A549 (cell line): ENCODE measurements around the gene BMP5. TPM values are rescaled to one million over a fixed set of nuclear protein-coding genes. Genes with fewer than 3 reads are reported as not detected.

Experiments
- ATAC-seq, 2 experiments: fragments of 200-7000 bp in 1 of 2; fragments of >200 bp in 1 of 2; cut with Nextera tagmentation in 1 of 2; cut with Tn5 transposase in 1 of 2; 3 replicates each; pipeline versions ENCODE4 v1.8.0 to v1.9.1; 2018 to 2020; ENCODE audit warnings: mild to moderate bottlenecking in 1 of 2, moderate library complexity in 1 of 2
- CTCF ChIA-PET: fragments of 300-600 bp; sonication (Branson Sonifier 250); formaldehyde crosslinking; extraction: SDS; loops from one replicate; lab custom pipeline; 2021; ENCODE audit warnings: antibody characterized with exemption, inconsistent platforms; lab: Yijun Ruan, JAX
- POLR2A ChIA-PET: fragments of 350-600 bp; formaldehyde crosslinking; extraction: SDS; loops from one replicate; lab custom pipeline; 2021; ENCODE audit warnings: antibody characterized with exemption, inconsistent platforms; lab: Yijun Ruan, JAX
- DNase-seq, 2 experiments: peaks; one replicate each; pipeline versions ENCODE4 v3.0.0 to v3.0.0-alpha.2; 2011 to 2016; ENCODE audit warnings: low read depth in 1 of 2, low spot score in 1 of 2
- FAIRE-seq: peaks from 2 replicates; lab custom pipeline; 2011; peaks lifted over from hg19 to GRCh38; lab: Jason Lieb, UNC
- H3K27ac ChIP-seq, 2 experiments: fragments of >200 bp; sonication (Bioruptor Twin); formaldehyde crosslinking; 3 replicates each; pipeline ENCODE4 v1.5.1; 2016 to 2017
- H3K4me1 ChIP-seq: fragments of >200 bp; sonication (Bioruptor Twin); formaldehyde crosslinking; 3 replicates; pipeline ENCODE4 v1.6.1; 2016
- H3K4me2 ChIP-seq: fragments of >200 bp; sonication (Bioruptor Twin); formaldehyde crosslinking; 3 replicates; pipeline ENCODE4 v1.6.1; 2016
- H3K4me3 ChIP-seq: fragments of >200 bp; sonication (Bioruptor Twin); formaldehyde crosslinking; 3 replicates; pipeline ENCODE4 v1.5.1; 2016
- H3K9me3 ChIP-seq: fragments of >200 bp; sonication (Bioruptor Twin); formaldehyde crosslinking; 3 replicates; pipeline ENCODE4 v1.6.1; 2016
- BCL3 ChIP-seq: fragments of >200 bp; sonication (Bioruptor Twin); formaldehyde crosslinking; IDR thresholded peaks from 3 replicates; pipeline ENCODE4 v1.6.1; 2016
- CBX2 ChIP-seq: fragments of 200-600 bp; sonication (generic); IDR thresholded peaks from 2 replicates; pipeline ENCODE4 v1.6.1; 2016; ENCODE audit warnings: low read depth, mild to moderate bottlenecking, borderline replicate concordance
- CBX8 ChIP-seq: fragments of 200-600 bp; sonication (generic); IDR thresholded peaks from 2 replicates; pipeline ENCODE4 v1.6.1; 2016
- CEBPB ChIP-seq, 2 experiments: fragments of >200 bp in 1 of 2; sonication (Bioruptor Twin) in 1 of 2; formaldehyde crosslinking in 1 of 2; IDR thresholded peaks; 2 replicates each; pipeline ENCODE4 v1.6.1; 2012 to 2016
- EHF ChIP-seq: fragments of 250-450 bp; sonication (Bioruptor Pico); IDR thresholded peaks from 2 replicates; pipeline ENCODE4 v1.5.0; 2020; ENCODE audit warnings: mild to moderate bottlenecking
- EHMT2 ChIP-seq: fragments of 200-600 bp; sonication (generic); IDR thresholded peaks from 2 replicates; pipeline ENCODE4 v1.6.1; 2016; ENCODE audit warnings: antibody characterized with exemption, low read depth, mild to moderate bottlenecking, moderate library complexity
- ELK1 ChIP-seq: fragments of 150-350 bp; IDR thresholded peaks from 2 replicates; pipeline ENCODE4 v1.6.1; 2014; ENCODE audit warnings: low read depth, mild to moderate bottlenecking, low read length
- FOSB ChIP-seq: fragments of 250-450 bp; sonication (Bioruptor Pico); IDR thresholded peaks from 2 replicates; pipeline ENCODE4 v1.5.0; 2020; ENCODE audit warnings: mild to moderate bottlenecking, moderate library complexity
- GATA3 ChIP-seq: IDR thresholded peaks from 2 replicates; pipeline ENCODE4 v1.6.1; 2012; ENCODE audit warnings: borderline replicate concordance
- HES2 ChIP-seq: fragments of >200 bp; sonication (Bioruptor Twin); formaldehyde crosslinking; IDR thresholded peaks from 2 replicates; pipeline ENCODE4 v1.6.1; 2016
- HEYL ChIP-seq: fragments of 250-450 bp; sonication (Bioruptor Pico); IDR thresholded peaks from 2 replicates; pipeline ENCODE4 v1.8.0; 2021; ENCODE audit warnings: mild to moderate bottlenecking, moderate library complexity
- HMGXB4 ChIP-seq: fragments of 250-450 bp; sonication (Bioruptor Pico); IDR thresholded peaks from 2 replicates; pipeline ENCODE4 v1.5.0; 2021; ENCODE audit warnings: mild to moderate bottlenecking, moderate library complexity, borderline replicate concordance
- HOXB13 ChIP-seq: fragments of 250-450 bp; sonication (Bioruptor Pico); IDR thresholded peaks from 2 replicates; pipeline ENCODE4 v1.5.0; 2020; ENCODE audit warnings: low read depth, mild to moderate bottlenecking, moderate library complexity
- HOXB5 ChIP-seq: fragments of 250-450 bp; sonication (Bioruptor Pico); IDR thresholded peaks from 2 replicates; pipeline ENCODE4 v1.5.0; 2020; ENCODE audit warnings: mild to moderate bottlenecking, moderate library complexity
- KDM1A ChIP-seq: fragments of 200-600 bp; sonication (generic); IDR thresholded peaks from 2 replicates; pipeline ENCODE4 v1.6.1; 2016; ENCODE audit warnings: low read depth, mild to moderate bottlenecking
- MAFK ChIP-seq: fragments of 450-650 bp; IDR thresholded peaks from 2 replicates; pipeline ENCODE4 v1.6.1; 2014; ENCODE audit not compliant: partially characterized antibody
- NPAS2 ChIP-seq: fragments of 250-450 bp; sonication (Bioruptor Pico); IDR thresholded peaks from 2 replicates; pipeline ENCODE4 v1.8.0; 2022; ENCODE audit warnings: mild to moderate bottlenecking, moderate library complexity, borderline replicate concordance
- POLR2AphosphoS2 ChIP-seq: conservative IDR thresholded peaks from 2 replicates; pipeline ENCODE4 v1.6.1; 2012; ENCODE audit warnings: low read length, improper control_type of control experiment, inconsistent platforms
- RCOR1 ChIP-seq: fragments of 150-350 bp; IDR thresholded peaks from 2 replicates; pipeline ENCODE4 v1.6.1; 2014; ENCODE audit warnings: antibody characterized with exemption, low read length, low read depth
- TP53 ChIP-seq: fragments of 250-450 bp; sonication (Bioruptor Pico); IDR thresholded peaks from 2 replicates; pipeline ENCODE4 v1.5.0; 2021; ENCODE audit warnings: mild to moderate bottlenecking, moderate library complexity
- ZC3H11A ChIP-seq: fragments of 450-650 bp; IDR thresholded peaks from 2 replicates; pipeline ENCODE4 v1.6.1; 2014; ENCODE audit warnings: antibody characterized with exemption, mild to moderate bottlenecking
- WGBS: methylation state at CpG from one replicate; pipeline ENCODE4 v1.1.6; 2017; ENCODE audit errors: missing lambda C conversion rate; 5-methylcytosine and 5-hydroxymethylcytosine counted together
- polyA plus RNA-seq, 4 experiments: library from polyadenylated mRNA; depleted of rRNA in 3 of 4; stranded (reverse); fragments of >200 nt; fragmentation: RNase III in 1 of 4; extraction: RNeasy Plus Mini Kit Qiagen cat#74134 plus additional on column Dnase treatment in 1 of 4; gene quantifications; 2 replicates in 3 of 4; 3 replicates in 1 of 4; pipeline ENCODE4 v1.2.3, GENCODE V29; 2011 to 2017

Gene BMP5
- polyA plus RNA-seq, 2 of the 4 experiments (the other 2 are of a cell fraction), result 0.04 to 0.12 TPM

- no peak overlapping the region for H3K4me3 ChIP-seq
- FAIRE-seq, result no peak
- peak in 1 of 2 experiments; percentile 58; a peak in 3 of 6 replicates for ATAC-seq
Measured at GRCh38 chr6:55868771-55869479, 6.5 kb downstream of the BMP5 start.

GRCh38 chr6:55868176-55868575, 7.2 kb downstream of the BMP5 start:
- Histone ChIP-seq H3K4me2 (0 out of 3 replicates have a peak overlapping the region, but pooled peaks have one; percentile 59), H3K27ac (no peak overlapping the region), H3K4me3 (no peak overlapping the region), H3K9me3 (no peaks in the 10 kb centered on the region), H3K4me1 (peaks cover 20% of the 10 kb centered on the region; the same call in 2 of the 3 replicates)
- ChIA-PET POLR2A (no interaction called here), CTCF (interaction anchor here (1.0 kb wide), 1 partner anchor 422 kb away, joined by 3 read pairs; no protein-coding TSS in a partner anchor)
- FAIRE-seq, result no peak
- ATAC-seq, result no peak
- DNase-seq, result no peak
- WGBS, result 12% methylated on average over 1 of the region's 1 CpG
- TF ChIP-seq EHMT2 (no peak), FOSB (CRISPR knock-in tag) (no peak), HES2 (no peak), HEYL (CRISPR knock-in tag) (no peak), POLR2AphosphoS2 (no peak), NPAS2 (CRISPR knock-in tag) (no peak), ZC3H11A (no peak), HOXB13 (CRISPR knock-in tag) (no peak), CBX2 (no peak), CBX8 (no peak), HOXB5 (CRISPR knock-in tag) (no peak), HMGXB4 (CRISPR knock-in tag) (no peak), MAFK (no peak), GATA3 (no peak), EHF (no peak), RCOR1 (no peak), BCL3 (no peak)

More at GRCh38 chr6:55868771-55869479, 6.5 kb downstream of the BMP5 start:
- ChIA-PET POLR2A (no interaction called here), CTCF (interaction anchor here (1.0 kb wide), 1 partner anchor 423 kb away, joined by 3 read pairs; no protein-coding TSS in a partner anchor)
- no peak for TF ChIP-seq EHMT2
- TF ChIP-seq GATA3, result peak; percentile 7; the same call in 1 of the 2 replicates
- TF ChIP-seq, all 56 proteins: peak for 1
- H3K27ac ChIP-seq, result peak overlapping the region in 1 of 2 experiments; percentile 26; a peak in 1 of 6 replicates
- 28% methylated on average over 5 of the region's 5 CpGs for WGBS
- peak overlapping the region; percentile 59 for H3K4me2 ChIP-seq
- H3K4me1 ChIP-seq, result peaks cover 20% of the 10 kb centered on the region; the same call in 2 of the 3 replicates
- peak in 1 of 2 experiments; percentile 50 for DNase-seq
- no peaks in the 10 kb centered on the region for H3K9me3 ChIP-seq

- CTCF ChIA-PET, result no interaction called here
- DNase-seq (no peak), ATAC-seq (peak in 1 of 2 experiments; percentile 33; a peak in 1 of 6 replicates), FAIRE-seq (no peak)
- POLR2A ChIA-PET, result no interaction called here
- Histone ChIP-seq H3K4me1 (peaks cover 20% of the 10 kb centered on the region; the same call in 2 of the 3 replicates), H3K9me3 (no peaks in the 10 kb centered on the region), H3K27ac (no peak overlapping the region), H3K4me2 (peak overlapping the region; percentile 34), H3K4me3 (no peak overlapping the region)
- 60% methylated on average over 2 of the region's 2 CpGs for WGBS
- TF ChIP-seq ELK1, result no peak
- TF ChIP-seq CBX8, result no peak
- no peak for TF ChIP-seq TP53 (CRISPR knock-in tag)
- no peak for TF ChIP-seq KDM1A
- no peak for TF ChIP-seq CEBPB (IDR thresholded peaks at IDR 0.05)
- TF ChIP-seq RCOR1, result no peak
- no peak for TF ChIP-seq EHMT2
Measured at GRCh38 chr6:55866128-55866527, 9.3 kb downstream of the BMP5 start.
